Panc1 (cell line): Measurements from ENCODE around the gene TUB. TPM values are rescaled to one million over a fixed set of nuclear protein-coding genes. Genes with fewer than 3 reads are reported as not detected.

ENCODE experiments used
- ATAC-seq: fragments of 200-7000 bp; cut with Tn5 transposase; 2 replicates; pipeline ENCODE4 v1.9.1; 2020; ENCODE audit warnings: mild to moderate bottlenecking, moderate library complexity
- BruUV-seq: library from RNA; stranded (reverse); fragments of 400-500 nt; replicated peaks from 2 replicates; lab custom pipeline; 2021; lab: Mats Ljungman, UMichigan
- CTCF ChIA-PET: fragments of 300-600 bp; sonication (Branson Sonifier 250); formaldehyde crosslinking; loops from one replicate; lab custom pipeline; 2022; ENCODE audit warnings: antibody characterized with exemption; lab: Charles Lee
- POLR2A ChIA-PET: fragments of 300-600 bp; sonication (Branson Sonifier 250); formaldehyde crosslinking; loops from one replicate; lab custom pipeline; 2022; ENCODE audit warnings: antibody characterized with exemption; lab: Charles Lee
- DNase-seq: peaks from one replicate; pipeline ENCODE4 v3.0.0-alpha.2; 2010; ENCODE audit warnings: low read depth, low spot score
- H3K27ac ChIP-seq: 2 replicates; pipeline ENCODE4 v1.5.1; 2011; ENCODE audit warnings: mild to moderate bottlenecking, low read length, inconsistent platforms
- H3K27me3 ChIP-seq: fragments of 200-500 bp; sonication (Bioruptor generic); 2 replicates; pipeline ENCODE4 v1.6.0; 2014; ENCODE audit warnings: low read length, inconsistent platforms; ENCODE audit not compliant: control insufficient read depth, insufficient read depth
- H3K36me3 ChIP-seq: fragments of 200-500 bp; sonication (Bioruptor generic); 2 replicates; pipeline ENCODE4 v1.5.1; 2014; ENCODE audit warnings: inconsistent platforms, mild to moderate bottlenecking, low read length, moderate library complexity; ENCODE audit not compliant: control insufficient read depth, insufficient read depth
- H3K4me1 ChIP-seq: 2 replicates; pipeline ENCODE4 v1.5.1; 2011; ENCODE audit warnings: inconsistent platforms, mild to moderate bottlenecking, low read length, moderate library complexity; ENCODE audit not compliant: control insufficient read depth, insufficient read depth
- H3K4me3 ChIP-seq, 2 experiments: 2 replicates each; pipeline ENCODE4 v1.5.1; 2011 to 2012; ENCODE audit warnings: low read depth in 2 of 2, low read length in 2 of 2, mild to moderate bottlenecking in 2 of 2, inconsistent platforms in 1 of 2, moderate library complexity in 1 of 2
- H3K9me3 ChIP-seq: fragments of 200-500 bp; sonication (Bioruptor generic); 2 replicates; pipeline ENCODE4 v1.5.1; 2014; ENCODE audit warnings: low read depth, mild to moderate bottlenecking, inconsistent platforms, low read length, moderate library complexity; ENCODE audit not compliant: control insufficient read depth, insufficient read depth
- POLR2AphosphoS5 ChIP-seq: IDR thresholded peaks from 2 replicates; pipeline ENCODE4 v1.6.1; 2012; ENCODE audit warnings: mild to moderate bottlenecking, low read depth, low read length, moderate library complexity
- SIN3A ChIP-seq: IDR thresholded peaks from 2 replicates; pipeline ENCODE4 v1.6.1; 2012; ENCODE audit warnings: low read depth, mild to moderate bottlenecking, low read length, moderate library complexity, borderline replicate concordance; ENCODE audit not compliant: insufficient read depth
- TCF7L2 ChIP-seq: IDR thresholded peaks from 2 replicates; pipeline ENCODE4 v1.6.1; 2011; ENCODE audit warnings: mild to moderate bottlenecking, low read depth, low read length, inconsistent platforms
- in situ Hi-C: cut with HindIII; loops from 2 replicates; pipeline ENCODE4 v1.10.0; 2016; ENCODE audit warnings: low sequenced_read_pairs, low pct_unique_long_range_greater_than_20kb
- intact Hi-C: fragments of 100-400 bp; cut with micrococcal nuclease; formaldehyde crosslinking; loops from one replicate; pipeline ENCODE4 v1.10.0; 2022; ENCODE audit not compliant: unreplicated experiment
- total RNA-seq: library from RNA; stranded (reverse); gene quantifications from one replicate; pipeline ENCODE4 v1.2.1, GENCODE V29; 2021; ENCODE audit not compliant: unreplicated experiment
- TF ChIP-seq, protein P1 (sequence below): fragments of 450-650 bp; IDR thresholded peaks from 2 replicates; pipeline ENCODE4 v1.5.1; 2017; ENCODE audit warnings: mild to moderate bottlenecking
- TF ChIP-seq, protein P2 (sequence below), 2 experiments: IDR thresholded peaks; 2 replicates each; pipeline ENCODE4 v1.6.1; 2011 to 2012; ENCODE audit warnings: low read depth in 2 of 2, control low read depth in 1 of 2, low read length in 1 of 2, mild to moderate bottlenecking in 1 of 2, moderate library complexity in 1 of 2; ENCODE audit not compliant: insufficient read depth in 1 of 2

Gene TUB
- total RNA-seq, 1 experiment from 2014 or later, result 4.3 TPM

DNA sequence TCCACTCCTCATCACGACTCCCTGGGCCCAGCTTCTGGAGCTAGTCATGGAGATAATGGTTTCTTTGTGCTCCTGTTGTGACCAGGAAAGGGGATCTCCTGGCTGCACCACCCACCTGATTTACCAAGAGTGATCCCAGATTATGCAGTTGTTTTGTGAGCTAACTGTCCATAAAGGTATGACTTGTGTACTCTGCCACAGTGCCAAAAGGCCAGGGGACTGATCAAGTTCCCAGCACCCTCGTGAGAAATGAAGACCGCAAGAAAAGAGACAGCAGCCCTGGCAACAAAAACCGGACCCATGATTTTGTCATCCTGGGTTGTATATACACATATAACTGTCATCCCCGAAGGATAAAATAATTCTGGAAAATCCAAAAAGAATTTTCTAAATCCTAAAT, 26.6 kb downstream of the TUB start:
- H3K36me3 ChIP-seq, result no peaks in the 10 kb centered on the region
- H3K9me3 ChIP-seq, result no peaks in the 10 kb centered on the region
- H3K4me1 ChIP-seq, result no peaks in the 10 kb centered on the region
- no peak overlapping the region for H3K4me3 ChIP-seq
- in situ Hi-C loops, result no loop called here
- TF ChIP-seq POLR2AphosphoS5, result no peak
- no peak for TF ChIP-seq TCF7L2
- TF ChIP-seq, protein P1, sequence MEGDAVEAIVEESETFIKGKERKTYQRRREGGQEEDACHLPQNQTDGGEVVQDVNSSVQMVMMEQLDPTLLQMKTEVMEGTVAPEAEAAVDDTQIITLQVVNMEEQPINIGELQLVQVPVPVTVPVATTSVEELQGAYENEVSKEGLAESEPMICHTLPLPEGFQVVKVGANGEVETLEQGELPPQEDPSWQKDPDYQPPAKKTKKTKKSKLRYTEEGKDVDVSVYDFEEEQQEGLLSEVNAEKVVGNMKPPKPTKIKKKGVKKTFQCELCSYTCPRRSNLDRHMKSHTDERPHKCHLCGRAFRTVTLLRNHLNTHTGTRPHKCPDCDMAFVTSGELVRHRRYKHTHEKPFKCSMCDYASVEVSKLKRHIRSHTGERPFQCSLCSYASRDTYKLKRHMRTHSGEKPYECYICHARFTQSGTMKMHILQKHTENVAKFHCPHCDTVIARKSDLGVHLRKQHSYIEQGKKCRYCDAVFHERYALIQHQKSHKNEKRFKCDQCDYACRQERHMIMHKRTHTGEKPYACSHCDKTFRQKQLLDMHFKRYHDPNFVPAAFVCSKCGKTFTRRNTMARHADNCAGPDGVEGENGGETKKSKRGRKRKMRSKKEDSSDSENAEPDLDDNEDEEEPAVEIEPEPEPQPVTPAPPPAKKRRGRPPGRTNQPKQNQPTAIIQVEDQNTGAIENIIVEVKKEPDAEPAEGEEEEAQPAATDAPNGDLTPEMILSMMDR, result no peak
- TF ChIP-seq, protein P2, sequence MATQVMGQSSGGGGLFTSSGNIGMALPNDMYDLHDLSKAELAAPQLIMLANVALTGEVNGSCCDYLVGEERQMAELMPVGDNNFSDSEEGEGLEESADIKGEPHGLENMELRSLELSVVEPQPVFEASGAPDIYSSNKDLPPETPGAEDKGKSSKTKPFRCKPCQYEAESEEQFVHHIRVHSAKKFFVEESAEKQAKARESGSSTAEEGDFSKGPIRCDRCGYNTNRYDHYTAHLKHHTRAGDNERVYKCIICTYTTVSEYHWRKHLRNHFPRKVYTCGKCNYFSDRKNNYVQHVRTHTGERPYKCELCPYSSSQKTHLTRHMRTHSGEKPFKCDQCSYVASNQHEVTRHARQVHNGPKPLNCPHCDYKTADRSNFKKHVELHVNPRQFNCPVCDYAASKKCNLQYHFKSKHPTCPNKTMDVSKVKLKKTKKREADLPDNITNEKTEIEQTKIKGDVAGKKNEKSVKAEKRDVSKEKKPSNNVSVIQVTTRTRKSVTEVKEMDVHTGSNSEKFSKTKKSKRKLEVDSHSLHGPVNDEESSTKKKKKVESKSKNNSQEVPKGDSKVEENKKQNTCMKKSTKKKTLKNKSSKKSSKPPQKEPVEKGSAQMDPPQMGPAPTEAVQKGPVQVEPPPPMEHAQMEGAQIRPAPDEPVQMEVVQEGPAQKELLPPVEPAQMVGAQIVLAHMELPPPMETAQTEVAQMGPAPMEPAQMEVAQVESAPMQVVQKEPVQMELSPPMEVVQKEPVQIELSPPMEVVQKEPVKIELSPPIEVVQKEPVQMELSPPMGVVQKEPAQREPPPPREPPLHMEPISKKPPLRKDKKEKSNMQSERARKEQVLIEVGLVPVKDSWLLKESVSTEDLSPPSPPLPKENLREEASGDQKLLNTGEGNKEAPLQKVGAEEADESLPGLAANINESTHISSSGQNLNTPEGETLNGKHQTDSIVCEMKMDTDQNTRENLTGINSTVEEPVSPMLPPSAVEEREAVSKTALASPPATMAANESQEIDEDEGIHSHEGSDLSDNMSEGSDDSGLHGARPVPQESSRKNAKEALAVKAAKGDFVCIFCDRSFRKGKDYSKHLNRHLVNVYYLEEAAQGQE (IDR thresholded peaks at IDR 0.05; ENCODE audit: insufficient read depth in 1 of 2, low read depth in 2 of 2, low read length in 1 of 2), result no peak
- TF ChIP-seq SIN3A, result no peak
- no peak overlapping the region for H3K27ac ChIP-seq
- ATAC-seq (no peak), DNase-seq (no peak)
- peaks cover 8% of the 10 kb centered on the region for H3K27me3 ChIP-seq
- intact Hi-C loops, result no loop called here
- ChIA-PET POLR2A (no interaction called here), CTCF (interaction anchor here (0.9 kb wide), 1 partner anchor 8 kb away, joined by 4 read pairs; no protein-coding TSS in a partner anchor)
- no TSS peak for BruUV-seq

DNA sequence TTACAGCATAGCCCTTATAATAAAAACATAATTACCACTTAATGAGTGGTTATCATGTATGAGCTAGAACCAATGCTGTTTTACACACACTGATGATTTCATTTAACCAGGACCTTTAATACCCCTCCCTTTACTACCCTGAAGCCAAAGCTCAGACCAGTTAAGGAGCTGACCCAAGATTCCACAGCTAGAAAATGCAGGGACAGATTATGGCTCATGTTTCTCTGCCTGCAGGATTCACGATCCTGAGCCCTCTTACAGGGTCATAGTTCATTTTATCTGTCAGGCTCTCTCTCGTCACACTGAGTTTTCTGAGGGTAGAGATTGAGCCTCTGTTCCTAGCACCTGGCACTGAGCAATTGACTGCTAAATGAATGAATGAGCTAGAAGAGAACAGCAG, 27.4 kb downstream of the TUB start:
- Histone ChIP-seq H3K9me3 (no peaks in the 10 kb centered on the region), H3K27ac (no peak overlapping the region), H3K4me1 (no peaks in the 10 kb centered on the region), H3K4me3 (no peak overlapping the region), H3K27me3 (peaks cover 8% of the 10 kb centered on the region), H3K36me3 (no peaks in the 10 kb centered on the region)
- intact Hi-C loops (no loop called here), in situ Hi-C loops (no loop called here)
- ATAC-seq (no peak), DNase-seq (no peak)
- ChIA-PET POLR2A (no interaction called here), CTCF (interaction anchor here (0.7 to 2.1 kb wide), 2 partner anchors 9 to 1254 kb away, joined by 4 to 9 read pairs; no protein-coding TSS in a partner anchor)
- no TSS peak for BruUV-seq
- TF ChIP-seq TCF7L2, result no peak
- no peak for TF ChIP-seq SIN3A
- no peak for TF ChIP-seq POLR2AphosphoS5
- TF ChIP-seq, protein P1, result no peak
- TF ChIP-seq, protein P2 (IDR thresholded peaks at IDR 0.05; ENCODE audit: insufficient read depth in 1 of 2, low read depth in 2 of 2, low read length in 1 of 2), result no peak
